Measurements from ENCODE around the gene THSD4. TPM values are rescaled to one million over a fixed set of nuclear protein-coding genes. Genes with fewer than 3 reads are reported as not detected.

Gene THSD4
- total and polyA plus RNA-seq, 2 of the 8 experiments (the other 6 are each of a cell fraction or from before 2014, with no cell fraction given), result 2.5 to 6.2 TPM

- no peaks in the 10 kb centered on the region for H4K20me1 ChIP-seq (replicated peaks in 1 of 2; ENCODE audit: control insufficient read depth in 1 of 2, insufficient read depth in 2 of 2, low read length in 2 of 2)
- H3K9ac ChIP-seq (replicated peaks in 1 of 4; ENCODE audit: extremely low read depth in 1 of 4, low read depth in 3 of 4, low read length in 3 of 4), result no peak overlapping the region
- no peaks in the 10 kb centered on the region for H3K79me2 ChIP-seq (ENCODE audit: control insufficient read depth in 1 of 2, insufficient read depth in 2 of 2, low read length in 2 of 2)
- no peak overlapping the region for H3K23ac ChIP-seq (ENCODE audit: insufficient read length)
- no peak overlapping the region for H3K27ac ChIP-seq (ENCODE audit: low read depth, low read length)
- H3K56ac ChIP-seq (replicated peaks; ENCODE audit: insufficient read length, low read depth, low read length), result no peak overlapping the region
- no peak overlapping the region for H2BK5ac ChIP-seq (ENCODE audit: low read depth, low read length)
- no peak overlapping the region for H4K5ac ChIP-seq (ENCODE audit: insufficient read length, low read depth, low read length)
- CTCF ChIA-PET (ENCODE audit: partially characterized antibody), result interaction anchor here (2.1 kb wide), 1 partner anchor 15 kb away, joined by 7 read pairs; no protein-coding TSS in a partner anchor
- H3K4me1 ChIP-seq (replicated peaks in 1 of 4; ENCODE audit: control insufficient read depth in 3 of 4, insufficient read depth in 4 of 4, low read length in 3 of 4), result peaks cover 0 to 8% (median 5%) of the 10 kb centered on the region in 4 experiments; a peak in 4 of 7 replicates
- no peak overlapping the region for H2BK120ac ChIP-seq (replicated peaks; ENCODE audit: low read depth, low read length)
- no peaks in the 10 kb centered on the region for H3K79me1 ChIP-seq (ENCODE audit: low read depth, low read length)
- H2AFZ ChIP-seq (ENCODE audit: low read length), result no peak overlapping the region
- H3K27me3 ChIP-seq (replicated peaks in 1 of 4; ENCODE audit: control insufficient read depth in 3 of 4, extremely low read depth in 1 of 4, insufficient read depth in 3 of 4, low read length in 3 of 4), result no peaks in the 10 kb centered on the region
- no peak overlapping the region for H3K14ac ChIP-seq (ENCODE audit: insufficient read length)
- H3K4ac ChIP-seq (replicated peaks; ENCODE audit: insufficient read length, low read depth, low read length), result no peak overlapping the region
- TF ChIP-seq TBP (IDR thresholded peaks at IDR 0.05; ENCODE audit: low read depth, low read length) (no peak), CTCF (IDR thresholded peaks at IDR 0.05; ENCODE audit: control extremely low read depth in 1 of 3, insufficient read depth in 1 of 3, low read depth in 1 of 3, low read length in 3 of 3) (no peak), SUZ12 (IDR thresholded peaks at IDR 0.05; ENCODE audit: low read length) (no peak), KDM1A (IDR thresholded peaks at IDR 0.05; ENCODE audit: borderline replicate concordance, low read length) (no peak), TAF7 (optimal IDR thresholded peaks at IDR 0.05; ENCODE audit: borderline replicate concordance, low read depth, low read length) (no peak), YY1 (IDR thresholded peaks at IDR 0.05; ENCODE audit: low read depth, low read length) (no peak), POLR2A (IDR thresholded peaks at IDR 0.05; ENCODE audit: control extremely low read depth in 1 of 2, low read depth in 2 of 2, low read length in 2 of 2) (no peak), BACH1 (IDR thresholded peaks at IDR 0.05; ENCODE audit: low read length) (no peak), RBBP5 (IDR thresholded peaks at IDR 0.05; ENCODE audit: borderline replicate concordance, low read depth, low read length) (no peak), MAX (IDR thresholded peaks at IDR 0.05) (no peak)
- no peaks in the 10 kb centered on the region for H3K36me3 ChIP-seq (ENCODE audit: control insufficient read depth in 2 of 4, insufficient read depth in 4 of 4, low read length in 3 of 4)
- H3K9me3 ChIP-seq (ENCODE audit: insufficient read depth in 2 of 2, low read depth in 1 of 2, low read length in 1 of 2), result no peaks in the 10 kb centered on the region
- no peak overlapping the region for H4K91ac ChIP-seq (replicated peaks; ENCODE audit: insufficient read length, low read length)
- H2BK12ac ChIP-seq (ENCODE audit: low read depth, low read length), result no peak overlapping the region
- no peaks in the 10 kb centered on the region for H3K23me2 ChIP-seq (ENCODE audit: low read depth, low read length)
- no peak overlapping the region for H2BK20ac ChIP-seq (ENCODE audit: low read length)
- no peak overlapping the region for H3K18ac ChIP-seq (ENCODE audit: extremely low read depth, low read length)
- H4K8ac ChIP-seq (ENCODE audit: extremely low read depth, insufficient read depth, low read length), result no peak overlapping the region
- no peak for DNase-seq (ENCODE audit: low read depth in 1 of 2, low spot score in 2 of 2)
- POLR2A ChIA-PET (ENCODE audit: partially characterized antibody), result no interaction called here
- no peak overlapping the region for H3K4me2 ChIP-seq (ENCODE audit: insufficient read depth in 1 of 2, low read depth in 2 of 2, low read length in 2 of 2)
- H2BK15ac ChIP-seq (ENCODE audit: low read length), result no peak overlapping the region
- no peak for FAIRE-seq
- H3K4me3 ChIP-seq (ENCODE audit: extremely low read depth in 1 of 4, insufficient read depth in 2 of 4, low read depth in 3 of 4, low read length in 4 of 4), result no peak overlapping the region
- no peak overlapping the region for H2AK5ac ChIP-seq (ENCODE audit: low read depth, low read length)
Measured at GRCh38 chr15:71517751-71518150, 402.5 kb downstream of the THSD4 start.

All from H1 (cell line).